ENCODE measurements around the gene RBM19. TPM values are rescaled to one million over a fixed set of nuclear protein-coding genes. Genes with fewer than 3 reads are reported as not detected.

RBM19 gene, protein sequence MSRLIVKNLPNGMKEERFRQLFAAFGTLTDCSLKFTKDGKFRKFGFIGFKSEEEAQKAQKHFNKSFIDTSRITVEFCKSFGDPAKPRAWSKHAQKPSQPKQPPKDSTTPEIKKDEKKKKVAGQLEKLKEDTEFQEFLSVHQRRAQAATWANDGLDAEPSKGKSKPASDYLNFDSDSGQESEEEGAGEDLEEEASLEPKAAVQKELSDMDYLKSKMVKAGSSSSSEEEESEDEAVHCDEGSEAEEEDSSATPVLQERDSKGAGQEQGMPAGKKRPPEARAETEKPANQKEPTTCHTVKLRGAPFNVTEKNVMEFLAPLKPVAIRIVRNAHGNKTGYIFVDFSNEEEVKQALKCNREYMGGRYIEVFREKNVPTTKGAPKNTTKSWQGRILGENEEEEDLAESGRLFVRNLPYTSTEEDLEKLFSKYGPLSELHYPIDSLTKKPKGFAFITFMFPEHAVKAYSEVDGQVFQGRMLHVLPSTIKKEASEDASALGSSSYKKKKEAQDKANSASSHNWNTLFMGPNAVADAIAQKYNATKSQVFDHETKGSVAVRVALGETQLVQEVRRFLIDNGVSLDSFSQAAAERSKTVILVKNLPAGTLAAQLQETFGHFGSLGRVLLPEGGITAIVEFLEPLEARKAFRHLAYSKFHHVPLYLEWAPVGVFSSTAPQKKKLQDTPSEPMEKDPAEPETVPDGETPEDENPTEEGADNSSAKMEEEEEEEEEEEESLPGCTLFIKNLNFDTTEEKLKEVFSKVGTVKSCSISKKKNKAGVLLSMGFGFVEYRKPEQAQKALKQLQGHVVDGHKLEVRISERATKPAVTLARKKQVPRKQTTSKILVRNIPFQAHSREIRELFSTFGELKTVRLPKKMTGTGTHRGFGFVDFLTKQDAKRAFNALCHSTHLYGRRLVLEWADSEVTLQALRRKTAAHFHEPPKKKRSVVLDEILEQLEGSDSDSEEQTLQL
- polyA plus RNA-seq (2011; rRNA removed) (14.9 and 16.0 TPM in 2 replicates), polyA plus RNA-seq (2017; fragmentation: RNase III; extraction: RNeasy Plus Mini Kit Qiagen cat#74134 plus additional on column Dnase treatment) (18.6 to 20.0 TPM (median 19.2 TPM) in 3 replicates), polyA minus RNA-seq (2011; rRNA and poly(A)+ RNA removed) (22.1 and 27.7 TPM in 2 replicates)
- 16.6 and 17.6 TPM in 2 replicates for polyA plus RNA-seq (2012; cell fraction: cytosol; rRNA removed)
- 50.7 and 52.9 TPM in 2 replicates for polyA plus RNA-seq (2012; cell fraction: nucleus; rRNA removed)

- POLR2A ChIA-PET: interaction anchor here (0.6 to 0.9 kb wide), 2 partner anchors 12 to 14 kb away, joined by 3 read pairs; no protein-coding TSS in a partner anchor
- TF ChIP-seq FOSB (CRISPR knock-in tag; IDR thresholded peaks at IDR 0.05) (no peak), FOXS1 (CRISPR knock-in tag; IDR thresholded peaks at IDR 0.05) (no peak), MAFK (IDR thresholded peaks at IDR 0.05; ENCODE audit: partially characterized antibody) (no peak), SREBF2 (IDR thresholded peaks at IDR 0.05) (no peak), KDM1A (IDR thresholded peaks at IDR 0.05; ENCODE audit: low read depth) (no peak), RCOR1 (IDR thresholded peaks at IDR 0.05; ENCODE audit: low read depth, low read length) (no peak), ZNF302 (CRISPR knock-in tag; IDR thresholded peaks at IDR 0.05) (no peak), NPAS2 (CRISPR knock-in tag; IDR thresholded peaks at IDR 0.05; ENCODE audit: borderline replicate concordance) (no peak), GATA3 (IDR thresholded peaks at IDR 0.05; ENCODE audit: borderline replicate concordance) (peak; percentile 30; the same call in 1 of the 2 replicates), RAD21 (conservative IDR thresholded peaks at IDR 0.05 in 1 of 2, IDR thresholded peaks at IDR 0.05 in 1 of 2) (peak; percentile 52 to 61), HEYL (CRISPR knock-in tag; IDR thresholded peaks at IDR 0.05) (no peak), KDM5A (IDR thresholded peaks at IDR 0.05) (peak; percentile 100), RFX5 (IDR thresholded peaks at IDR 0.05) (no peak), ZSCAN20 (CRISPR knock-in tag; IDR thresholded peaks at IDR 0.05) (0 out of 2 replicates have a peak, but pooled peaks have one; percentile 31), ZC3H11A (IDR thresholded peaks at IDR 0.05) (no peak), PHF8 (IDR thresholded peaks at IDR 0.05; ENCODE audit: borderline replicate concordance, low read depth) (peak; percentile 72; the same call in 1 of the 2 replicates), BHLHE40 (IDR thresholded peaks at IDR 0.05; ENCODE audit: low read depth, low read length) (no peak), HDAC2 (IDR thresholded peaks at IDR 0.05) (peak; percentile 95), RNF2 (IDR thresholded peaks at IDR 0.05; ENCODE audit: borderline replicate concordance, low read depth) (no peak), FOSL2 (IDR thresholded peaks at IDR 0.05) (no peak), FOSL2 (CRISPR knock-in tag; IDR thresholded peaks at IDR 0.05) (0 out of 2 replicates have a peak, but pooled peaks have one; percentile 4), HOXB13 (CRISPR knock-in tag; IDR thresholded peaks at IDR 0.05; ENCODE audit: low read depth) (no peak), NFE2L2 (conservative IDR thresholded peaks at IDR 0.05; ENCODE audit: low read length) (no peak), POLR2A (IDR thresholded peaks at IDR 0.05; ENCODE audit: low read length) (peak; percentile 77), CBX2 (IDR thresholded peaks at IDR 0.05; ENCODE audit: borderline replicate concordance, low read depth) (no peak), HOXA7 (CRISPR knock-in tag; IDR thresholded peaks at IDR 0.05) (no peak)
- TF ChIP-seq, protein P1, sequence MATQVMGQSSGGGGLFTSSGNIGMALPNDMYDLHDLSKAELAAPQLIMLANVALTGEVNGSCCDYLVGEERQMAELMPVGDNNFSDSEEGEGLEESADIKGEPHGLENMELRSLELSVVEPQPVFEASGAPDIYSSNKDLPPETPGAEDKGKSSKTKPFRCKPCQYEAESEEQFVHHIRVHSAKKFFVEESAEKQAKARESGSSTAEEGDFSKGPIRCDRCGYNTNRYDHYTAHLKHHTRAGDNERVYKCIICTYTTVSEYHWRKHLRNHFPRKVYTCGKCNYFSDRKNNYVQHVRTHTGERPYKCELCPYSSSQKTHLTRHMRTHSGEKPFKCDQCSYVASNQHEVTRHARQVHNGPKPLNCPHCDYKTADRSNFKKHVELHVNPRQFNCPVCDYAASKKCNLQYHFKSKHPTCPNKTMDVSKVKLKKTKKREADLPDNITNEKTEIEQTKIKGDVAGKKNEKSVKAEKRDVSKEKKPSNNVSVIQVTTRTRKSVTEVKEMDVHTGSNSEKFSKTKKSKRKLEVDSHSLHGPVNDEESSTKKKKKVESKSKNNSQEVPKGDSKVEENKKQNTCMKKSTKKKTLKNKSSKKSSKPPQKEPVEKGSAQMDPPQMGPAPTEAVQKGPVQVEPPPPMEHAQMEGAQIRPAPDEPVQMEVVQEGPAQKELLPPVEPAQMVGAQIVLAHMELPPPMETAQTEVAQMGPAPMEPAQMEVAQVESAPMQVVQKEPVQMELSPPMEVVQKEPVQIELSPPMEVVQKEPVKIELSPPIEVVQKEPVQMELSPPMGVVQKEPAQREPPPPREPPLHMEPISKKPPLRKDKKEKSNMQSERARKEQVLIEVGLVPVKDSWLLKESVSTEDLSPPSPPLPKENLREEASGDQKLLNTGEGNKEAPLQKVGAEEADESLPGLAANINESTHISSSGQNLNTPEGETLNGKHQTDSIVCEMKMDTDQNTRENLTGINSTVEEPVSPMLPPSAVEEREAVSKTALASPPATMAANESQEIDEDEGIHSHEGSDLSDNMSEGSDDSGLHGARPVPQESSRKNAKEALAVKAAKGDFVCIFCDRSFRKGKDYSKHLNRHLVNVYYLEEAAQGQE (IDR thresholded peaks at IDR 0.05): no peak
- TF ChIP-seq, protein P2, sequence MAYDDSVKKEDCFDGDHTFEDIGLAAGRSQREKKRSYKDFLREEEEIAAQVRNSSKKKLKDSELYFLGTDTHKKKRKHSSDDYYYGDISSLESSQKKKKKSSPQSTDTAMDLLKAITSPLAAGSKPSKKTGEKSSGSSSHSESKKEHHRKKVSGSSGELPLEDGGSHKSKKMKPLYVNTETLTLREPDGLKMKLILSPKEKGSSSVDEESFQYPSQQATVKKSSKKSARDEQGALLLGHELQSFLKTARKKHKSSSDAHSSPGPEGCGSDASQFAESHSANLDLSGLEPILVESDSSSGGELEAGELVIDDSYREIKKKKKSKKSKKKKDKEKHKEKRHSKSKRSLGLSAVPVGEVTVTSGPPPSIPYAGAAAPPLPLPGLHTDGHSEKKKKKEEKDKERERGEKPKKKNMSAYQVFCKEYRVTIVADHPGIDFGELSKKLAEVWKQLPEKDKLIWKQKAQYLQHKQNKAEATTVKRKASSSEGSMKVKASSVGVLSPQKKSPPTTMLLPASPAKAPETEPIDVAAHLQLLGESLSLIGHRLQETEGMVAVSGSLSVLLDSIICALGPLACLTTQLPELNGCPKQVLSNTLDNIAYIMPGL (CRISPR knock-in tag; IDR thresholded peaks at IDR 0.05; ENCODE audit: borderline replicate concordance): no peak
- TF ChIP-seq, protein P3, sequence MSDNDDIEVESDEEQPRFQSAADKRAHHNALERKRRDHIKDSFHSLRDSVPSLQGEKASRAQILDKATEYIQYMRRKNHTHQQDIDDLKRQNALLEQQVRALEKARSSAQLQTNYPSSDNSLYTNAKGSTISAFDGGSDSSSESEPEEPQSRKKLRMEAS (IDR thresholded peaks at IDR 0.05): peak; percentile 88
- TF ChIP-seq, protein P4, sequence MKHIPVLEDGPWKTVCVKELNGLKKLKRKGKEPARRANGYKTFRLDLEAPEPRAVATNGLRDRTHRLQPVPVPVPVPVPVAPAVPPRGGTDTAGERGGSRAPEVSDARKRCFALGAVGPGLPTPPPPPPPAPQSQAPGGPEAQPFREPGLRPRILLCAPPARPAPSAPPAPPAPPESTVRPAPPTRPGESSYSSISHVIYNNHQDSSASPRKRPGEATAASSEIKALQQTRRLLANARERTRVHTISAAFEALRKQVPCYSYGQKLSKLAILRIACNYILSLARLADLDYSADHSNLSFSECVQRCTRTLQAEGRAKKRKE (CRISPR knock-in tag; IDR thresholded peaks at IDR 0.05; ENCODE audit: low read depth): no peak
Measured at GRCh38 chr12:113965951-113966797, at the start of gene RBM19. Gene RBM19 (minus strand): TSS chr12:113966325. CDS start chr12:113966227, 98 bp downstream.

More at GRCh38 chr12:113965951-113966797, at the start of gene RBM19:
- peak; percentile 92 for FAIRE-seq
- under 1% methylated on average over 36 of the region's 46 CpGs for WGBS (ENCODE audit: missing lambda C conversion rate)
- peak; percentile 89 to 98 for ATAC-seq
- peaks cover 11% of the 10 kb centered on the region; the same call in 2 of the 3 replicates for H3K4me1 ChIP-seq
- CTCF ChIA-PET: interaction anchor here (0.6 to 4.4 kb wide), 27 partner anchors 9 to 1981 kb away, joined by 3 to 36 read pairs (median 3); no protein-coding TSS in a partner anchor
- DNase-seq (ENCODE audit: low read depth in 1 of 2, low spot score in 1 of 2): peak; percentile 97 to 98
- peak within 1 kb of the TSS; percentile 62 for H3K4me3 ChIP-seq
- H3K4me2 ChIP-seq: peak within 1 kb of the TSS; percentile 88
- H3K9me3 ChIP-seq: no peaks in the 10 kb centered on the region
- H3K27ac ChIP-seq: peak within 1 kb of the TSS; percentile 64 to 87

Data from A549 (cell line).